Measurements from ENCODE around the gene KLHL3.

Gene KLHL3

DNA sequence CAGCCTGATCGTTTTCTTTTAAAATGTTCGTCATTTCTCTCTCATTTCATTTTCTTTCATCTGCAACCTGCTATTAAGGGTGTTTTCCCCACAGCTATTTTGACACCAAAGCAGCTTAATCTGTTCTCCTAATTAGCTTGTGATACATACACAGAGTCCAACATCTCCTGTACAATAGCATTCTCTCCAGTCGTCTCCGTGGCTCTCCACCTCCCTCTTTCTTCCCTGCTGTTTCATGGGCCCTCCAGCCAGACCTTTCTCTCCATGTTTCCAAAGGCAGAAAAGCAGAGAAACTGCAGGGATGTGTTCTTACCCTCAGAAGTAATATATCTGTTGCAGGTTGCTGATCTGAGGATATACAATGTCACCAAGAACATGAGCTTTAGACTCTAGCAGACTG is 148.0 kb downstream of the KLHL3 start:
- no peak for TF ChIP-seq CTCF (IDR thresholded peaks at IDR 0.05; ENCODE audit: low read depth, low read length, missing control alignments)
- H3K4me3 ChIP-seq (replicated peaks; ENCODE audit: low read depth, low read length): no peak overlapping the region
- no peak for DNase-seq (ENCODE audit: extremely low read depth, low read depth)

GRCh38 chr5:137584262-137584661 is 151.6 kb downstream of the KLHL3 start:
- no peak for TF ChIP-seq CTCF (IDR thresholded peaks at IDR 0.05; ENCODE audit: low read depth, low read length, missing control alignments)
- DNase-seq (ENCODE audit: extremely low read depth, low read depth): no peak
- no peak overlapping the region for H3K4me3 ChIP-seq (replicated peaks; ENCODE audit: low read depth, low read length)

DNA sequence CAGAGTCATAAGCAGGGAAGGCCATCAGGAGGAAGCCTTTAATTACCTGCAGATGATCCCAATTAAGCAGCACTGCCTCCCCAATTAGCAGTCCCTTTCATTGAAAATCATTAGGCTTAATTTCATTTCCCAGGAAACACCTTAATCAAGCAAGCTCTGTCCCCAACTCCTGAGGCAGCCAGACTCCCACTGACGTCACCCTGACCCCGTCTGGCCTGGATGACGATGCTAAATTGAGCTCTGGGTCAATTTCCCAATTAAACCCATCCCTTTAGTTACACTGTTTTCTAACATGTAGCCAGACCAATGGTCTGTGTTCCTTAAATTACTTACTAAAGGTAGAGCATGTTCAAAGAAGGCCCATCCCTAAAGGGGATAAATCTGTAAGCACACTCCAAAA is 152.8 kb downstream of the KLHL3 start:
- TF ChIP-seq CTCF (IDR thresholded peaks at IDR 0.05; ENCODE audit: low read depth, low read length, missing control alignments): no peak

DNA sequence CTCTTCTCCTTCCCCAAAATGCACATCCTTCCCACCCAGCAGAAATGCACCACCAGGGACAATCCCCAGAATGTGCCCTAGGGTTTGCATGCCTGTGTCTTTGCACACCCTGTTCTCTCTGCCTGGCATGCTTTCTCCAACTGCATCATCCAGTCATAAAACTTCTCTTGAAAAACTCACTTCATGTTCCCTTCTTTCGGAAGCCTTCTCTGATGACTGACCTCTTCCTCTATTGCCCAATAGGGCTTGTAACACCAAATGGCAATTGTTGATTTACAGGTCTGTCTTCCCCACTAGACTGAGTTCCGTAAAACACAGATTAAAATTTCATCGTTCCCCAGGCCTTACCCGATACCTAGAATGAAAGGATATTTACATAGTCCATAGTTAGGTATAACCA is 153.7 kb downstream of the KLHL3 start:
- no peak for TF ChIP-seq CTCF (IDR thresholded peaks at IDR 0.05; ENCODE audit: low read depth, low read length, missing control alignments)
- H3K4me3 ChIP-seq (replicated peaks; ENCODE audit: low read depth, low read length): no peak overlapping the region

More for the DNA sequence above, 152.8 kb downstream of the KLHL3 start:
- DNase-seq (ENCODE audit: extremely low read depth, low read depth): no peak
- H3K4me3 ChIP-seq (replicated peaks; ENCODE audit: low read depth, low read length): no peak overlapping the region

DNA sequence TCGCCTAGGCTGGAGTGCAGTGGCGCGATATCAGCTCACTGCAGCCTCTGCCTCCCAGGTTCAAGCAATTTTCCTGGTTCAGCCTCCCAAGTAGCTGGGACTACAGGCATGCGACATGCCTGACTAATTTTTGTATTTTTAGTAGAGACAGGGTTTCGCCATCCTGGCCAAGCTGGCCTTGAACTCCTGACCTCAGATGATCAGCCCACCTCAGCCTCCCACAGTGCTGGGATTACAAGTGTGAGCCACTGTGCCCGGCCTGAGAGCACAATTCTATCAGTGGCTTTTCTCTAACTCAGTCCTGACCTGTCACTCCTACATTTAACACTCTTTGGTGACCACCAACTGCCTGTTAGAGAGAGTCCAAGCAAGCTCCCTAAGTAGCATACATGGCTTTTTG is 154.1 kb downstream of the KLHL3 start:
- TF ChIP-seq CTCF (IDR thresholded peaks at IDR 0.05; ENCODE audit: low read depth, low read length, missing control alignments): no peak
- no peak overlapping the region for H3K4me3 ChIP-seq (replicated peaks; ENCODE audit: low read depth, low read length)
- no peak for DNase-seq (ENCODE audit: extremely low read depth, low read depth)

More for the DNA sequence above, 153.7 kb downstream of the KLHL3 start:
- no peak for DNase-seq (ENCODE audit: extremely low read depth, low read depth)

GRCh38 chr5:137580030-137580429 is 155.9 kb downstream of the KLHL3 start:
- TF ChIP-seq CTCF (IDR thresholded peaks at IDR 0.05; ENCODE audit: low read depth, low read length, missing control alignments): peak; percentile 45
- no peak for DNase-seq (ENCODE audit: extremely low read depth, low read depth)

GRCh38 chr5:137575847-137576246 is 160.0 kb downstream of the KLHL3 start:
- DNase-seq (ENCODE audit: extremely low read depth, low read depth): peak; percentile 44
- no peak overlapping the region for H3K4me3 ChIP-seq (replicated peaks; ENCODE audit: low read depth, low read length)
- no peak for TF ChIP-seq CTCF (IDR thresholded peaks at IDR 0.05; ENCODE audit: low read depth, low read length, missing control alignments)

More at GRCh38 chr5:137580030-137580429, 155.9 kb downstream of the KLHL3 start:
- no peak overlapping the region for H3K4me3 ChIP-seq (replicated peaks; ENCODE audit: low read depth, low read length)

All from HFF-Myc (cell line).